Gastroesophageal sphincter (tissue), 4 donors: ENCODE measurements around the gene PDE11A. TPM values are rescaled to one million over a fixed set of nuclear protein-coding genes. Genes with fewer than 3 reads are reported as not detected.

Source experiments
- ATAC-seq: fragments of 150-250 bp; one replicate; pipeline ENCODE4 v1.9.1; 2016; ENCODE audit warnings: mild to moderate bottlenecking, moderate library complexity
- H3K27ac ChIP-seq, 4 donors: fragments of 200-600 bp; sonication (generic) in 3 of 4; 1 replicate in 3 of 4; 2 replicates in 1 of 4; pipeline ENCODE4 v1.5.1; 2016 to 2019
- H3K27me3 ChIP-seq: fragments of 200-600 bp; sonication (generic); one replicate; pipeline ENCODE4 v1.5.1; 2019
- H3K36me3 ChIP-seq, 2 donors: fragments of 200-600 bp; sonication (generic); one replicate each; pipeline ENCODE4 v1.5.1; 2019; ENCODE audit warnings: control low read depth in 1 of 2
- H3K4me1 ChIP-seq, 3 donors: fragments of 200-600 bp; sonication (generic); 1 replicate in 2 of 3; 2 replicates in 1 of 3; pipeline ENCODE4 v1.5.1; 2016 to 2019; ENCODE audit warnings: control low read depth in 2 of 3
- H3K4me3 ChIP-seq, 2 donors: fragments of 200-600 bp; sonication (generic); one replicate each; pipeline ENCODE4 v1.5.1; 2019; ENCODE audit warnings: mild to moderate bottlenecking in 1 of 2, moderate library complexity in 1 of 2
- H3K9me3 ChIP-seq, 3 donors: fragments of 200-600 bp; sonication (generic); one replicate each; pipeline ENCODE4 v1.5.1; 2017 to 2019; ENCODE audit warnings: control low read depth in 2 of 3
- CTCF ChIP-seq, 4 experiments: fragments of 200-600 bp in 2 of 4; fragments of 450-650 bp in 2 of 4; sonication (generic) in 1 of 4; IDR thresholded peaks; one replicate each; pipeline ENCODE4 v1.5.1; 2017 to 2019; ENCODE audit warnings: antibody characterized with exemption in 4 of 4, mild to moderate bottlenecking in 2 of 4, moderate library complexity in 2 of 4
- EP300 ChIP-seq: sonication (generic); formaldehyde crosslinking; IDR thresholded peaks from one replicate; pipeline ENCODE4 v1.6.1; 2017; ENCODE audit warnings: antibody characterized with exemption, mild to moderate bottlenecking
- POLR2A ChIP-seq, 2 donors: fragments of 450-650 bp; IDR thresholded peaks; one replicate each; pipeline ENCODE4 v1.6.1; 2017; ENCODE audit warnings: antibody characterized with exemption in 2 of 2, mild to moderate bottlenecking in 2 of 2, moderate library complexity in 1 of 2
- POLR2AphosphoS5 ChIP-seq: sonication (generic); formaldehyde crosslinking; IDR thresholded peaks from one replicate; pipeline ENCODE4 v1.6.1; 2017; ENCODE audit warnings: antibody characterized with exemption
- WGBS, 2 donors: methylation state at CpG; one replicate each; pipeline ENCODE4 v1.1.5; 2018; ENCODE audit warnings: low coverage in 1 of 2; 5-methylcytosine and 5-hydroxymethylcytosine counted together
- total RNA-seq, 4 donors: library from RNA; depleted of rRNA; stranded (reverse); fragments of >200 nt; gene quantifications; one replicate each; pipeline ENCODE4 v1.1.0, GENCODE V29; 2016

Gene PDE11A
- total RNA-seq, 4 donors from 2014 or later: 0.13 to 1.9 (median 0.16) TPM; not detected in 1

- Histone ChIP-seq H3K4me1 (no peaks in the 10 kb centered on the region), H3K27me3 (no peaks in the 10 kb centered on the region), H3K27ac (no peak overlapping the region), H3K36me3 (no peaks in the 10 kb centered on the region), H3K9me3 (no peaks in the 10 kb centered on the region), H3K4me3 (no peak overlapping the region)
- no peak for ATAC-seq
- WGBS, 2 donors: 73 to 100% methylated on average over 1 of the region's 1 CpG
- TF ChIP-seq EP300: no peak
- TF ChIP-seq POLR2AphosphoS5: no peak
- no peak for TF ChIP-seq POLR2A (IDR thresholded peaks at IDR 0.05)
- no peak for TF ChIP-seq CTCF (IDR thresholded peaks at IDR 0.05)
Measured at GRCh38 chr2:177638507-177638906, 434.1 kb downstream of the PDE11A start.

GRCh38 chr2:177636672-177637071 lies 435.9 kb downstream of the PDE11A start:
- no peaks in the 10 kb centered on the region for H3K4me1 ChIP-seq
- H3K27ac ChIP-seq: no peak overlapping the region
- no peaks in the 10 kb centered on the region for H3K27me3 ChIP-seq
- no peak overlapping the region for H3K4me3 ChIP-seq
- WGBS, 2 donors: 40 to 71% methylated on average over 1 of the region's 1 CpG
- H3K9me3 ChIP-seq: no peaks in the 10 kb centered on the region
- no peak for ATAC-seq
- TF ChIP-seq POLR2A (IDR thresholded peaks at IDR 0.05) (no peak), EP300 (no peak), CTCF (IDR thresholded peaks at IDR 0.05) (no peak), POLR2AphosphoS5 (no peak)
- H3K36me3 ChIP-seq: no peaks in the 10 kb centered on the region

GRCh38 chr2:177635696-177636095 lies 436.9 kb downstream of the PDE11A start:
- Histone ChIP-seq H3K27me3 (no peaks in the 10 kb centered on the region), H3K9me3 (no peaks in the 10 kb centered on the region), H3K4me3 (no peak overlapping the region), H3K4me1 (no peaks in the 10 kb centered on the region), H3K27ac (no peak overlapping the region), H3K36me3 (no peaks in the 10 kb centered on the region)
- no peak for TF ChIP-seq POLR2A (IDR thresholded peaks at IDR 0.05)
- no peak for TF ChIP-seq POLR2AphosphoS5
- no peak for TF ChIP-seq EP300
- TF ChIP-seq CTCF (IDR thresholded peaks at IDR 0.05): no peak
- no peak for ATAC-seq
- WGBS, 2 donors: 0 to 20% methylated on average over 1 of the region's 1 CpG

- peak overlapping the region in 1 of 4 donors; percentile 35 for H3K27ac ChIP-seq
- no peaks in the 10 kb centered on the region for H3K4me1 ChIP-seq
- peak; percentile 11 for ATAC-seq
- WGBS, 2 donors: 39% methylated on average over 1 of the region's 1 CpG; no CpG with 5 or more reads in 1 of the 2 donors
- H3K36me3 ChIP-seq: no peaks in the 10 kb centered on the region
- peaks cover 5% of the 10 kb centered on the region for H3K27me3 ChIP-seq
- peak overlapping the region in 1 of 2 donors; percentile 21 for H3K4me3 ChIP-seq
- H3K9me3 ChIP-seq: no peaks in the 10 kb centered on the region
- no peak for TF ChIP-seq POLR2A (IDR thresholded peaks at IDR 0.05)
- no peak for TF ChIP-seq CTCF (IDR thresholded peaks at IDR 0.05)
- TF ChIP-seq POLR2AphosphoS5: no peak
- no peak for TF ChIP-seq EP300
Measured at GRCh38 chr2:177633910-177634294, 438.7 kb downstream of the PDE11A start.

GRCh38 chr2:177633111-177633510 lies 439.5 kb downstream of the PDE11A start:
- no peaks in the 10 kb centered on the region for H3K9me3 ChIP-seq
- TF ChIP-seq POLR2A (IDR thresholded peaks at IDR 0.05): no peak
- TF ChIP-seq POLR2AphosphoS5: no peak
- no peak for TF ChIP-seq EP300
- TF ChIP-seq CTCF (IDR thresholded peaks at IDR 0.05): no peak
- peaks cover 9% of the 10 kb centered on the region for H3K27me3 ChIP-seq
- no peaks in the 10 kb centered on the region for H3K4me1 ChIP-seq
- no peak overlapping the region for H3K27ac ChIP-seq
- H3K36me3 ChIP-seq: no peaks in the 10 kb centered on the region
- no peak overlapping the region for H3K4me3 ChIP-seq
- no peak for ATAC-seq
- WGBS, 2 donors: 52 to 67% methylated on average over 3 of the region's 3 CpGs
